ENCODE data around the gene TMEM181. TPM values are rescaled to one million over a fixed set of nuclear protein-coding genes. Genes with fewer than 3 reads are reported as not detected.
"Not testable (repeated sequence)": the region's sequence is repeated elsewhere in the genome, so short reads cannot be mapped to it uniquely, and the experiment has no call there.

TMEM181 gene
- total and polyA plus RNA-seq, 8 donors = 14.1 to 32.8 (median 23.1) TPM

- ATAC-seq (peak in 1 of 4 donors; percentile 42), DNase-seq (no peak), FAIRE-seq (no peak)
- H3K27me3 ChIP-seq = no peaks in the 10 kb centered on the region
- H3K27ac ChIP-seq = no peak overlapping the region
- no peaks in the 10 kb centered on the region for H3K9me3 ChIP-seq
- 55 to 60% methylated on average over 6 of the region's 6 CpGs for WGBS, 2 donors
- H3K4me3 ChIP-seq = no peak overlapping the region
- H3K4me1 ChIP-seq = peaks cover 0 to 16% (median 15%) of the 10 kb centered on the region in 3 donors
- no peak for TF ChIP-seq CTCF (IDR thresholded peaks at IDR 0.05)
- peaks cover 7 to 41% (median 25%) of the 10 kb centered on the region in 3 donors for H3K36me3 ChIP-seq
- intact Hi-C loops (cut with DNase I) = loop anchor here in 1 of 3 donors (10.0 kb wide), 1 partner anchor 379 kb away; no protein-coding TSS in a partner anchor
These were observed 44.1 kb downstream of the TMEM181 start for GRCh38 chr6:158604048-158604406.

GRCh38 chr6:158605266-158605878 lies 45.5 kb downstream of the TMEM181 start:
- FAIRE-seq (no peak), ATAC-seq (peak; percentile 53 to 85 (median 84)), DNase-seq (peak in 1 of 6 donors; percentile 63)
- Histone ChIP-seq H3K27ac (no peak overlapping the region), H3K27me3 (no peaks in the 10 kb centered on the region), H3K4me1 (peaks cover 0 to 16% (median 15%) of the 10 kb centered on the region in 3 donors), H3K36me3 (peaks cover 7 to 49% (median 21%) of the 10 kb centered on the region in 3 donors), H3K9me3 (no peaks in the 10 kb centered on the region), H3K4me3 (no peak overlapping the region)
- peak; percentile 15 to 57 (median 32) for TF ChIP-seq CTCF (IDR thresholded peaks at IDR 0.05)
- WGBS, 2 donors = 52 to 55% methylated on average over 13 of the region's 13 CpGs
- intact Hi-C loops (cut with DNase I) = loop anchor here in 1 of 3 donors (10.0 kb wide), 1 partner anchor 381 kb away; no protein-coding TSS in a partner anchor

- not testable (repeated sequence) for H3K4me3 ChIP-seq, H3K9me3 ChIP-seq, H3K27me3 ChIP-seq, DNase-seq, ATAC-seq, H3K27ac ChIP-seq, FAIRE-seq
- WGBS, 2 donors = 83 to 87% methylated on average over 13 to 15 of the region's 15 CpGs
- Histone ChIP-seq H3K4me1 (peaks cover 0 to 16% (median 15%) of the 10 kb centered on the region in 3 donors), H3K36me3 (peaks cover 7 to 52% (median 21%) of the 10 kb centered on the region in 3 donors)
- intact Hi-C loops (cut with DNase I) = loop anchor here in 1 of 3 donors (10.0 kb wide), 1 partner anchor 381 kb away; no protein-coding TSS in a partner anchor
These were observed 46.1 kb downstream of the TMEM181 start for GRCh38 chr6:158606011-158606410.

GRCh38 chr6:158606935-158607334 lies 47.0 kb downstream of the TMEM181 start:
- peaks cover 7 to 52% (median 21%) of the 10 kb centered on the region in 3 donors for H3K36me3 ChIP-seq
- no peaks in the 10 kb centered on the region for H3K9me3 ChIP-seq
- no peaks in the 10 kb centered on the region for H3K27me3 ChIP-seq
- no peak overlapping the region for H3K27ac ChIP-seq
- no peak for TF ChIP-seq CTCF (IDR thresholded peaks at IDR 0.05)
- H3K4me1 ChIP-seq = peaks cover 5 to 16% (median 15%) of the 10 kb centered on the region in 3 donors
- ATAC-seq (no peak), DNase-seq (no peak), FAIRE-seq (no peak)
- intact Hi-C loops (cut with DNase I) = loop anchor here in 1 of 3 donors (10.0 kb wide), 1 partner anchor 382 kb away; no protein-coding TSS in a partner anchor
- H3K4me3 ChIP-seq = no peak overlapping the region
- WGBS, 2 donors = 90 to 96% methylated on average over 7 of the region's 7 CpGs

- DNase-seq = no peak
- FAIRE-seq = no peak
- no peaks in the 10 kb centered on the region for H3K27me3 ChIP-seq
- H3K4me1 ChIP-seq = peaks cover 5 to 16% (median 15%) of the 10 kb centered on the region in 3 donors
- no peak for TF ChIP-seq CTCF (IDR thresholded peaks at IDR 0.05)
- H3K27ac ChIP-seq = no peak overlapping the region
- peaks cover 7 to 52% (median 21%) of the 10 kb centered on the region in 3 donors for H3K36me3 ChIP-seq
- WGBS, 2 donors = 88 to 92% methylated on average over 14 of the region's 14 CpGs
- intact Hi-C loops (cut with DNase I) = loop anchor here in 1 of 3 donors (10.0 kb wide), 1 partner anchor 383 kb away; no protein-coding TSS in a partner anchor
- H3K4me3 ChIP-seq = no peak overlapping the region
- ATAC-seq = no peak
- no peaks in the 10 kb centered on the region for H3K9me3 ChIP-seq
These were observed 47.7 kb downstream of the TMEM181 start for GRCh38 chr6:158607411-158608170.
